ENCODE data around the gene RIPOR2.

RIPOR2 gene

GRCh38 chr6:24840187-24840586 is 95.6 kb downstream of the RIPOR2 start:
- no peak for DNase-seq

GRCh38 chr6:24838994-24839393 is 96.8 kb downstream of the RIPOR2 start:
- DNase-seq, result no peak

- DNase-seq, result no peak
Measured at GRCh38 chr6:24838081-24838480, 97.7 kb downstream of the RIPOR2 start.

GRCh38 chr6:24836109-24836508 is 99.7 kb downstream of the RIPOR2 start:
- no peak for DNase-seq

- no peak for DNase-seq
Measured at GRCh38 chr6:24833711-24834386, 101.9 kb downstream of the RIPOR2 start.

GRCh38 chr6:24832794-24833193 is 103.0 kb downstream of the RIPOR2 start:
- no peak for DNase-seq

- DNase-seq, result no peak
Measured at GRCh38 chr6:24831771-24832716, 103.7 kb downstream of the RIPOR2 start.

GRCh38 chr6:24829657-24830056 is 106.1 kb downstream of the RIPOR2 start:
- no peak for DNase-seq

GRCh38 chr6:24827970-24828369 is 107.8 kb downstream of the RIPOR2 start:
- DNase-seq, result no peak

GRCh38 chr6:24827162-24827561 is 108.6 kb downstream of the RIPOR2 start:
- DNase-seq, result no peak

- DNase-seq, result no peak
Measured at GRCh38 chr6:24825130-24825630, 110.6 kb downstream of the RIPOR2 start.

- DNase-seq, result no peak
Measured at GRCh38 chr6:24824142-24824938, 111.4 kb downstream of the RIPOR2 start.

GRCh38 chr6:24823185-24823584 is 112.6 kb downstream of the RIPOR2 start:
- no peak for DNase-seq

GRCh38 chr6:24822696-24823095 is 113.1 kb downstream of the RIPOR2 start:
- no peak for DNase-seq

GRCh38 chr6:24821860-24822444 is 113.8 kb downstream of the RIPOR2 start:
- no peak for DNase-seq

- no peak for DNase-seq
Measured at GRCh38 chr6:24818346-24818745, 117.4 kb downstream of the RIPOR2 start.

GRCh38 chr6:24809728-24810127 is 126.0 kb downstream of the RIPOR2 start:
- no peak for DNase-seq

- no peak for DNase-seq
Measured at GRCh38 chr6:24807584-24807983, 128.2 kb downstream of the RIPOR2 start.

- DNase-seq, result no peak
Measured at GRCh38 chr6:24802271-24803059, 133.3 kb downstream of the RIPOR2 start.

- DNase-seq, result no peak
Measured at GRCh38 chr6:24799541-24799915, 136.2 kb downstream of the RIPOR2 start.

- DNase-seq, result no peak
Measured at GRCh38 chr6:24798740-24799540, 136.8 kb downstream of the RIPOR2 start, which contains the start of gene ARMH2. ARMH2 (minus strand) TSS chr6:24798917; CDS start chr6:24798857, 60 bp downstream.

Data from inflammatory macrophage (primary cell).